ENCODE measurements around the gene NEDD8. TPM values are rescaled to one million over a fixed set of nuclear protein-coding genes. Genes with fewer than 3 reads are reported as not detected.
"Not testable (repeated sequence)": the region's sequence is repeated elsewhere in the genome, so short reads cannot be mapped to it uniquely, and the experiment has no call there.

NEDD8 gene
- total RNA-seq, 2 donors from 2014 or later: 28.7 to 77.6 TPM

DNA sequence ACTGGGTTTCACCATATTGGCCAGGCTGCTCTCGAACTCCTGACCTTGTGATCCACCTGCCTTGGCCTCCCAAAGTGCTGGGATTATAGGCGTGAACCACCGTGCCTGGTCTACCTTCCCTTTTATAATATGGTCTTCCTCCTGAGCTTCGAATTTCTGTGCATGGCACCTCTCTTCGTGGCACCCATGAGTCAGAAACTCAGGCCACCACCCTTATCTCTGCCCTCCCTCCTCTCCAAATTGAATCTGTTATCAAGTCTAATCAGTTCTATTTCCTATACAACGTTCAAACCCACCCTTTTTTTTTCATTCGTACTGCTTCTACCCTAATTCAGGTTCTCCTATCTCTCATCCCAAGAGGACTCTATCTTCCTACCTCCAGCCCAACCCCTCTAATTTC, 15.3 kb upstream of the NEDD8 start:
- ATAC-seq: no peak
- Histone ChIP-seq H3K36me3 (replicated peaks in 1 of 2; ENCODE audit: insufficient read depth in 1 of 2, low read depth in 2 of 2) (no peaks in the 10 kb centered on the region), H3K27me3 (no peaks in the 10 kb centered on the region), H3K4me1 (peaks cover 7% of the 10 kb centered on the region), H3K9me3 (no peaks in the 10 kb centered on the region), H3K27ac (no peak overlapping the region), H3K4me3 (no peak overlapping the region)
- TF ChIP-seq, protein P1, sequence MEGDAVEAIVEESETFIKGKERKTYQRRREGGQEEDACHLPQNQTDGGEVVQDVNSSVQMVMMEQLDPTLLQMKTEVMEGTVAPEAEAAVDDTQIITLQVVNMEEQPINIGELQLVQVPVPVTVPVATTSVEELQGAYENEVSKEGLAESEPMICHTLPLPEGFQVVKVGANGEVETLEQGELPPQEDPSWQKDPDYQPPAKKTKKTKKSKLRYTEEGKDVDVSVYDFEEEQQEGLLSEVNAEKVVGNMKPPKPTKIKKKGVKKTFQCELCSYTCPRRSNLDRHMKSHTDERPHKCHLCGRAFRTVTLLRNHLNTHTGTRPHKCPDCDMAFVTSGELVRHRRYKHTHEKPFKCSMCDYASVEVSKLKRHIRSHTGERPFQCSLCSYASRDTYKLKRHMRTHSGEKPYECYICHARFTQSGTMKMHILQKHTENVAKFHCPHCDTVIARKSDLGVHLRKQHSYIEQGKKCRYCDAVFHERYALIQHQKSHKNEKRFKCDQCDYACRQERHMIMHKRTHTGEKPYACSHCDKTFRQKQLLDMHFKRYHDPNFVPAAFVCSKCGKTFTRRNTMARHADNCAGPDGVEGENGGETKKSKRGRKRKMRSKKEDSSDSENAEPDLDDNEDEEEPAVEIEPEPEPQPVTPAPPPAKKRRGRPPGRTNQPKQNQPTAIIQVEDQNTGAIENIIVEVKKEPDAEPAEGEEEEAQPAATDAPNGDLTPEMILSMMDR (IDR thresholded peaks at IDR 0.05): no peak
- no peak for TF ChIP-seq POLR2A (IDR thresholded peaks at IDR 0.05)
- WGBS, 2 donors: 55 to 66% methylated on average over 7 of the region's 7 CpGs
- intact Hi-C loops (cut with DNase I): no loop called here
- DNase-seq: no peak

DNA sequence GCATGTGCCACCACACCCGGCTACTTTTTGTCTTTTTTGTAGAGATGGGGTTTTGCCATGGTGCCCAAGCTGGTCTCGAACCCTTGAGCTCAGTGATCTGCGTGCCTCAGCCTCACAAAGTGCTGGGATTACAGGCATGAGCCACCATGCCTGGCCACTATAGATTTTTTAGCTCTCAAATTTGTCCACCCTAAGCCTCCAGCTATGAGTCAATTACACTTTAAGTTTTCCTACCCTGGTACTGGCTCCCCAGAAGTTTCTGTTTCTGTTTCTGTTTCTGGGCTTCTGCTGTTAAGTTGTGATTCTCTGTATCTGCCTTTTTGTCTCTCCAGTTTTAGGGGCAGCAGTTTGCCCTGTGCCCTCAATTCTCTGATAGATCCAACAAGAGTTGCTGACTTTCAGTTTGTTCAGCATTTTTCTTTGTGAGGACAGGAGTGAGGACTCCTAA, 14.6 kb upstream of the NEDD8 start:
- intact Hi-C loops (cut with DNase I): no loop called here
- DNase-seq (no peak), ATAC-seq (no peak)
- Histone ChIP-seq H3K4me3 (no peak overlapping the region), H3K9me3 (no peaks in the 10 kb centered on the region), H3K27me3 (no peaks in the 10 kb centered on the region), H3K4me1 (peaks cover 7% of the 10 kb centered on the region), H3K27ac (no peak overlapping the region), H3K36me3 (replicated peaks in 1 of 2; ENCODE audit: insufficient read depth in 1 of 2, low read depth in 2 of 2) (no peaks in the 10 kb centered on the region)
- TF ChIP-seq, protein P1 (IDR thresholded peaks at IDR 0.05): no peak
- TF ChIP-seq POLR2A (IDR thresholded peaks at IDR 0.05): no peak
- WGBS, 2 donors: 82 to 83% methylated on average over 3 of the region's 3 CpGs

DNA sequence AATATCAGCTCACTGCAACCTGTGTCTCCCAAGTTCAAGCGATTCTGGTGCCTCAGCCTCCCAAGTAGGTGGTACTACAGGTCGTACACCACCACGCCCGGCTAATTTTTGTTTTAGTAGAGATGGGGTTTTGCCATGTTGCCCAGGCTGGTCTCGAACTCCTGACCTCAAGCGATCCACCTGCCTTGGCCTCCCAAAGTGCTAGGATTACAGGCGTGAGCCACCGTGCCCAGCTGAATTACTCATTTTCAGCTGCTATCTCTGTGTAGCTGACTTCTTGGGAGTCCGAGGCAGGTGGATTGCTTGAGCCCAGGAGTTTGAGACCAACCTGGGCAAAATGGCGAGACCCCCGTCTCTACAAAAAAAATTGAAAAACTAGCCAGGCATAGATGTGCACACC, 13.2 kb upstream of the NEDD8 start:
- H3K9me3 ChIP-seq; H3K4me3 ChIP-seq; H3K27ac ChIP-seq; H3K36me3 ChIP-seq (replicated peaks in 1 of 2; ENCODE audit: insufficient read depth in 1 of 2, low read depth in 2 of 2); DNase-seq; ATAC-seq; intact Hi-C loops (cut with DNase I); H3K27me3 ChIP-seq: not testable (repeated sequence)
- H3K4me1 ChIP-seq: peaks cover 22% of the 10 kb centered on the region
- 83 to 84% methylated on average over 9 to 11 of the region's 11 CpGs for WGBS, 2 donors

DNA sequence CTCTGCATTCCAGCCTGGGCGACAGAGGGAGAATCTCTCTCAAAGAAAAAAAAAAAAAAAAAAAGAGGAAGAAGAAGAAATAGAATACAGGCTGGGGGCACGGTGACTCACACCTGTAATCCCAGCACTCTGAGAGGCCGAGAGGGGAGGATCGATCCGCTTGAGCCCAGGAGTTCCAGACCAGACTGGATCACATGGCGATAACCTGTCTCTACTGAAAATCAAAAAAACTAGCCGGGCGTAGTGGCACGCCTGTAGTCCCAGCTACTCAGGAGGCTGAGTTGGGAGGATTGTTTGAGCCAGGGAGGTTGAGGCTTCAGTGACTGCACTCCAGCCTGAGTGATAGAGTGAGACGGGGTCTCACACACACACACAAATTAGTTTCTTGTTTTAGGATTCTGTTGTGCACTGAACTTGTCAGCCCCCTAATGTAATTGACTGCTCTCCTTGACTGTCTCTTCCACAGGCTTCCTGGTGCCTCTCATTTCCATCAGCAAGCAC, 11.2 kb upstream of the NEDD8 start:
- TF ChIP-seq, protein P1 (IDR thresholded peaks at IDR 0.05): no peak
- no peak for TF ChIP-seq POLR2A (IDR thresholded peaks at IDR 0.05)
- ATAC-seq: no peak

DNA sequence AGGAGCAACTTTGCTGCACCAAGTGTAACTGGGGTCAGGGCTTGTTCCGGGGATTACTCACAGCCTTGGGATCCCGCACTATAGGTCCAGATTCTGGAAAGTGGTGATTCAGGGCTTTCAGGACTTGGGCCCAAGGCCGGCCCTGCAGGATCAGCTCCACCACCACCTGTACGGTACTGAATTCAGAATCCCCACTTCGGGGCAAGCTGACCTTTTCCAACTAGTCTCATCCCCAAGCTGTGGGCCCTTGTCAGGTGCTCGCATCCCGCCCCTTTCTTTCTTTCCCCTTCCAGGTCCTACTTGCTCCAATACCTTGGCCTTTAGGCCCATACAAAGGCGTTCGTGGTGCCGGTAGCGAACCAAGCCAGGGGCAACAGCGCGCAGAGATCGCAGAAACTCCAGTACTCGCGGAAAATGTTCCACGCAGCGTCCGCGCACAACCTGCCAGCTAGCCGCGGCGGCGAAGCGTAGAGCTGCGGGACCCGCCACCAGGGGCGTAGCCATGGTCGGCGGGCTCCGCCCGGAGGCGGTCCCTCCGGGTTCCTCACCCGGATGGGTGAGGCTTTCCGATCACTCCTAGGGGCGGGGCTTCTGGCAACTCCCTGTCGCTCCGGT, 9.8 kb upstream of the NEDD8 start:
- no peaks in the 10 kb centered on the region for H3K27me3 ChIP-seq
- H3K4me1 ChIP-seq: peaks cover 39% of the 10 kb centered on the region
- peak; percentile 93 to 96 (median 96) for DNase-seq
- H3K9me3 ChIP-seq: no peaks in the 10 kb centered on the region
- no peak for TF ChIP-seq POLR2A (IDR thresholded peaks at IDR 0.05)
- TF ChIP-seq, protein P1 (IDR thresholded peaks at IDR 0.05): peak; percentile 55 to 87 (median 78)
- intact Hi-C loops (cut with DNase I): no loop called here
- ATAC-seq: peak; percentile 91
- peak overlapping the region; percentile 30 to 49 for H3K4me3 ChIP-seq
- peak overlapping the region; percentile 92 to 100 (median 96) for H3K27ac ChIP-seq
- WGBS, 2 donors: 0 to 2% methylated on average over 19 to 38 of the region's 39 CpGs
- peaks cover 6 to 22% of the 10 kb centered on the region in 2 donors for H3K36me3 ChIP-seq (replicated peaks in 1 of 2; ENCODE audit: insufficient read depth in 1 of 2, low read depth in 2 of 2)

More for the DNA sequence above, 11.2 kb upstream of the NEDD8 start:
- Histone ChIP-seq H3K4me1 (peaks cover 39% of the 10 kb centered on the region), H3K27ac (peak overlapping the region; percentile 92 to 100 (median 96)), H3K36me3 (replicated peaks in 1 of 2; ENCODE audit: insufficient read depth in 1 of 2, low read depth in 2 of 2) (peaks cover 6 to 13% of the 10 kb centered on the region in 2 donors), H3K27me3 (no peaks in the 10 kb centered on the region), H3K4me3 (peak overlapping the region in 1 of 2 donors; percentile 12), H3K9me3 (no peaks in the 10 kb centered on the region)
- peak in 3 of 4 donors; percentile 49 to 53 (median 51) for DNase-seq
- intact Hi-C loops (cut with DNase I): no loop called here
- WGBS, 2 donors: 46 to 47% methylated on average over 10 of the region's 10 CpGs
